OCI-LY1 (cell line): ENCODE measurements around the gene CUBN.

Experiments
- H2AFZ ChIP-seq: fragments of 200-600 bp; sonication (generic), shearing (Covaris generic); 2 replicates; pipeline ENCODE4 v1.6.0; 2014; ENCODE audit warnings: antibody characterized with exemption, mild to moderate bottlenecking, low read length
- H3F3A ChIP-seq: fragments of 200-600 bp; sonication (generic), shearing (Covaris generic); 2 replicates; pipeline ENCODE4 v1.6.0; 2014; ENCODE audit warnings: mild to moderate bottlenecking, antibody characterized with exemption, low read length, moderate library complexity; ENCODE audit not compliant: insufficient read depth
- H3K27ac ChIP-seq: fragments of 200-600 bp; sonication (generic); 2 replicates; pipeline ENCODE4 v1.5.1; 2014; ENCODE audit warnings: low read length, mixed run types, mild to moderate bottlenecking, low read depth; ENCODE audit not compliant: poor library complexity, severe bottlenecking
- H3K27me3 ChIP-seq: fragments of 200-600 bp; sonication (generic); 2 replicates; pipeline ENCODE4 v1.6.0; 2014; ENCODE audit warnings: antibody characterized with exemption, mild to moderate bottlenecking, low read length, moderate library complexity; ENCODE audit not compliant: insufficient read depth
- H3K36me3 ChIP-seq: fragments of 200-600 bp; sonication (generic); 2 replicates; pipeline ENCODE4 v1.6.1; 2014; ENCODE audit warnings: mild to moderate bottlenecking, antibody characterized with exemption, low read length, moderate library complexity, mixed read lengths; ENCODE audit not compliant: insufficient read depth
- H3K4me1 ChIP-seq: fragments of 200-600 bp; sonication (generic); 2 replicates; pipeline ENCODE4 v1.5.1; 2014; ENCODE audit warnings: mild to moderate bottlenecking, low read length, moderate library complexity; ENCODE audit not compliant: insufficient read depth, severe bottlenecking
- H3K4me2 ChIP-seq: fragments of 200-600 bp; sonication (generic), shearing (Covaris generic); 2 replicates; pipeline ENCODE4 v1.6.1; 2014; ENCODE audit warnings: low read length
- H3K4me3 ChIP-seq: fragments of 200-600 bp; sonication (generic); 2 replicates; pipeline ENCODE4 v1.5.1; 2014; ENCODE audit warnings: low read length, low read depth, mild to moderate bottlenecking, mixed read lengths; ENCODE audit not compliant: poor library complexity, severe bottlenecking
- H3K79me2 ChIP-seq: fragments of 200-600 bp; shearing (Covaris generic); 2 replicates; pipeline ENCODE4 v1.6.1; 2016; ENCODE audit warnings: mixed run types, low read length, mixed read lengths; ENCODE audit not compliant: insufficient read depth
- H3K9ac ChIP-seq: fragments of 200-600 bp; sonication (generic), shearing (Covaris generic); 2 replicates; pipeline ENCODE4 v1.6.1; 2014; ENCODE audit warnings: mild to moderate bottlenecking, low read length, mixed read lengths
- H3K9me2 ChIP-seq: fragments of 200-600 bp; sonication (generic), shearing (Covaris generic); 2 replicates; pipeline ENCODE4 v1.6.1; 2014; ENCODE audit warnings: low read depth, mild to moderate bottlenecking, low read length, mixed read lengths
- H3K9me3 ChIP-seq: fragments of 200-600 bp; shearing (Covaris generic); 2 replicates; pipeline ENCODE4 v1.6.1; 2014; ENCODE audit warnings: low read length, mixed read lengths
- H4K20me1 ChIP-seq: fragments of 200-600 bp; sonication (generic), shearing (Covaris generic); 2 replicates; pipeline ENCODE4 v1.6.0; 2016; ENCODE audit warnings: mild to moderate bottlenecking, low read length; ENCODE audit not compliant: insufficient read depth
- CTCF ChIP-seq: fragments of 200-600 bp; sonication (generic), shearing (Covaris generic); IDR thresholded peaks from 2 replicates; pipeline ENCODE4 v1.5.1; 2017; ENCODE audit warnings: mild to moderate bottlenecking, antibody characterized with exemption, low read length, moderate library complexity, mixed read lengths
- EZH2 ChIP-seq: fragments of 200-600 bp; sonication (generic), shearing (Covaris generic); IDR thresholded peaks from 2 replicates; pipeline ENCODE4 v1.8.0; 2017; ENCODE audit warnings: borderline replicate concordance, mixed run types, mild to moderate bottlenecking, antibody characterized with exemption, low read length, moderate library complexity, mixed read lengths

Gene CUBN

GRCh38 chr10:17041626-17042520 lies 87.7 kb downstream of the CUBN start:
- H3F3A ChIP-seq, result no peaks in the 10 kb centered on the region
- H3K9ac ChIP-seq, result no peak overlapping the region
- no peaks in the 10 kb centered on the region for H4K20me1 ChIP-seq
- no peak overlapping the region for H3K27ac ChIP-seq
- H3K4me3 ChIP-seq, result no peak overlapping the region
- H3K9me2 ChIP-seq, result no peaks in the 10 kb centered on the region
- H3K36me3 ChIP-seq, result no peaks in the 10 kb centered on the region
- no peak overlapping the region for H3K4me2 ChIP-seq
- no peaks in the 10 kb centered on the region for H3K4me1 ChIP-seq
- no peak overlapping the region for H2AFZ ChIP-seq
- TF ChIP-seq EZH2 (no peak), CTCF (no peak)
- H3K27me3 ChIP-seq, result no peaks in the 10 kb centered on the region
- H3K9me3 ChIP-seq, result no peaks in the 10 kb centered on the region
- H3K79me2 ChIP-seq, result no peaks in the 10 kb centered on the region

GRCh38 chr10:17038627-17039026 lies 91.0 kb downstream of the CUBN start:
- H3K9me2 ChIP-seq, result no peaks in the 10 kb centered on the region
- no peak overlapping the region for H3K9ac ChIP-seq

GRCh38 chr10:17037910-17038309 lies 91.7 kb downstream of the CUBN start:
- no peak overlapping the region for H2AFZ ChIP-seq
- no peaks in the 10 kb centered on the region for H3K4me1 ChIP-seq
- no peak overlapping the region for H3K4me2 ChIP-seq
- H3K27me3 ChIP-seq, result no peaks in the 10 kb centered on the region
- H3K27ac ChIP-seq, result no peak overlapping the region
- H3K9ac ChIP-seq, result no peak overlapping the region
- no peaks in the 10 kb centered on the region for H4K20me1 ChIP-seq
- no peak overlapping the region for H3K4me3 ChIP-seq
- H3K79me2 ChIP-seq, result no peaks in the 10 kb centered on the region
- no peaks in the 10 kb centered on the region for H3K9me3 ChIP-seq
- TF ChIP-seq EZH2, result no peak
- no peak for TF ChIP-seq CTCF
- H3F3A ChIP-seq, result no peaks in the 10 kb centered on the region
- H3K9me2 ChIP-seq, result no peaks in the 10 kb centered on the region
- H3K36me3 ChIP-seq, result no peaks in the 10 kb centered on the region

More at GRCh38 chr10:17038627-17039026, 91.0 kb downstream of the CUBN start:
- TF ChIP-seq EZH2 (no peak), CTCF (no peak)
- Histone ChIP-seq H3K27ac (no peak overlapping the region), H3K4me3 (no peak overlapping the region), H3K4me2 (no peak overlapping the region), H2AFZ (no peak overlapping the region), H3K36me3 (no peaks in the 10 kb centered on the region), H3K27me3 (no peaks in the 10 kb centered on the region), H3K4me1 (no peaks in the 10 kb centered on the region), H3K79me2 (no peaks in the 10 kb centered on the region), H3K9me3 (no peaks in the 10 kb centered on the region), H3F3A (no peaks in the 10 kb centered on the region), H4K20me1 (no peaks in the 10 kb centered on the region)
